HFFc6 (cell line): ENCODE measurements around the gene ARFGAP1. TPM values are rescaled to one million over a fixed set of nuclear protein-coding genes. Genes with fewer than 3 reads are reported as not detected.

Source experiments
- DNase-seq: peaks from one replicate; pipeline ENCODE4 v3.0.0-alpha.2; 2018
- H3K27ac Mint-ChIP-seq: 2 replicates; pipeline ENCODE4 v1.8.0; 2020; ENCODE audit warnings: mild to moderate bottlenecking, mixed read lengths
- H3K27me3 Mint-ChIP-seq: 2 replicates; pipeline ENCODE4 v1.8.0; 2021; ENCODE audit warnings: mild to moderate bottlenecking, moderate library complexity, mixed read lengths; ENCODE audit not compliant: insufficient read depth
- H3K36me3 Mint-ChIP-seq: 2 replicates; pipeline ENCODE4 v1.8.0; 2021; ENCODE audit warnings: low read depth, mixed read lengths
- H3K4me1 Mint-ChIP-seq: 2 replicates; pipeline ENCODE4 v1.8.0; 2020; ENCODE audit warnings: low read depth, mixed read lengths
- H3K4me3 Mint-ChIP-seq: 2 replicates; pipeline ENCODE4 v1.8.0; 2020; ENCODE audit warnings: mild to moderate bottlenecking, moderate library complexity, mixed read lengths
- H3K9me3 Mint-ChIP-seq: 2 replicates; pipeline ENCODE4 v1.8.0; 2020; ENCODE audit warnings: mild to moderate bottlenecking, mixed read lengths
- CTCF ChIP-seq: fragments of 200-600 bp; sonication (generic); IDR thresholded peaks from 2 replicates; pipeline ENCODE4 v1.5.0; 2021; ENCODE audit warnings: antibody characterized with exemption, mild to moderate bottlenecking
- long read RNA-seq: library from polyadenylated mRNA; unstranded; transcript quantifications from one replicate; pipeline ENCODE4 v2.0.0, GENCODE V29; 2019
- total RNA-seq, 6 experiments: library from RNA; stranded (reverse); fragmentation: NEBNext Ultra II Directional; extraction: Animal tissue kit (Norgen Biotek cat#: 25700); gene quantifications; 2 replicates in 1 of 6; 3 replicates in 5 of 6; pipeline ENCODE4 v1.2.3, GENCODE V29; 2021

ARFGAP1 gene
- 100 to 1,000 TPM; 106 to 123 (median 112) TPM for total RNA-seq
- long read RNA-seq, transcript ARFGAP1-203 (13 exons, 3,281 nt): major isoform, 50 of 77 reads
- long read RNA-seq, partial matches to known transcripts: 23 of 77 reads
- long read RNA-seq, other reads (novel, unspliced or antisense): 2 of 77 reads

- Mint-ChIP-seq H3K9me3 (no peaks in the 10 kb centered on the region), H3K4me1 (peaks cover 34% of the 10 kb centered on the region), H3K27ac (peak within 1 kb of the TSS; percentile 86), H3K36me3 (peaks cover 11% of the 10 kb centered on the region), H3K4me3 (peak within 1 kb of the TSS; percentile 92), H3K27me3 (peaks cover 3% of the 10 kb centered on the region)
- DNase-seq: peak; percentile 79
- TF ChIP-seq CTCF: no peak
Measured at GRCh38 chr20:63272105-63273058, at the start of gene ARFGAP1. TSS of gene ARFGAP1 (plus strand) at chr20:63272813. CDS start at chr20:63275581, 2,768 bp downstream.

GRCh38 chr20:63223121-63223825, 49.3 kb upstream of the ARFGAP1 start:
- Mint-ChIP-seq H3K36me3 (no peaks in the 10 kb centered on the region), H3K27ac (no peak overlapping the region), H3K4me3 (no peak overlapping the region), H3K4me1 (peaks cover 10% of the 10 kb centered on the region; the same call in 1 of the 2 replicates), H3K9me3 (no peaks in the 10 kb centered on the region), H3K27me3 (peaks cover 19% of the 10 kb centered on the region)
- peak; percentile 94 for TF ChIP-seq CTCF
- DNase-seq: no peak

GRCh38 chr20:63223826-63224207, 48.8 kb upstream of the ARFGAP1 start:
- DNase-seq: no peak
- Mint-ChIP-seq H3K36me3 (no peaks in the 10 kb centered on the region), H3K27ac (no peak overlapping the region), H3K4me1 (peaks cover 10% of the 10 kb centered on the region; the same call in 1 of the 2 replicates), H3K4me3 (no peak overlapping the region), H3K9me3 (no peaks in the 10 kb centered on the region), H3K27me3 (peaks cover 24% of the 10 kb centered on the region)
- TF ChIP-seq CTCF: no peak

- H3K4me3 Mint-ChIP-seq: no peak overlapping the region
- peaks cover 10% of the 10 kb centered on the region; the same call in 1 of the 2 replicates for H3K4me1 Mint-ChIP-seq
- H3K27me3 Mint-ChIP-seq: peaks cover 19% of the 10 kb centered on the region
- peak; percentile 42; the same call in 1 of the 2 replicates for TF ChIP-seq CTCF
- DNase-seq: no peak
- H3K27ac Mint-ChIP-seq: no peak overlapping the region
- no peaks in the 10 kb centered on the region for H3K36me3 Mint-ChIP-seq
- no peaks in the 10 kb centered on the region for H3K9me3 Mint-ChIP-seq
Measured at GRCh38 chr20:63224412-63225081, 48.1 kb upstream of the ARFGAP1 start.

GRCh38 chr20:63225082-63225454, 47.5 kb upstream of the ARFGAP1 start:
- DNase-seq: no peak
- no peak for TF ChIP-seq CTCF
- H3K27me3 Mint-ChIP-seq: peaks cover 16% of the 10 kb centered on the region
- H3K9me3 Mint-ChIP-seq: no peaks in the 10 kb centered on the region
- H3K4me1 Mint-ChIP-seq: peaks cover 13% of the 10 kb centered on the region; the same call in 1 of the 2 replicates
- H3K27ac Mint-ChIP-seq: no peak overlapping the region
- H3K4me3 Mint-ChIP-seq: no peak overlapping the region
- H3K36me3 Mint-ChIP-seq: no peaks in the 10 kb centered on the region
